Measurements from ENCODE around the gene CAMK1D.

Gene CAMK1D

GRCh38 chr10:12727832-12728215 lies 378.5 kb downstream of the CAMK1D start:
- H3K4me3 ChIP-seq (ENCODE audit: low read depth, low read length), result no peak overlapping the region
- ChIA-PET POLR2A (no interaction called here), CTCF (interaction anchor here (1.4 to 4.7 kb wide), 3 partner anchors 10 to 174 kb away, joined by 6 to 25 read pairs (median 8); no protein-coding TSS in a partner anchor)
- no peak for TF ChIP-seq CTCF (IDR thresholded peaks at IDR 0.05; ENCODE audit: insufficient read depth, low read length, missing control alignments)
- no peak for DNase-seq (ENCODE audit: low read depth, low spot score)

- TF ChIP-seq CTCF (IDR thresholded peaks at IDR 0.05; ENCODE audit: insufficient read depth, low read length, missing control alignments), result no peak
- no peak overlapping the region for H3K4me3 ChIP-seq (ENCODE audit: low read depth, low read length)
- POLR2A ChIA-PET, result no interaction called here
- no peak for DNase-seq (ENCODE audit: low read depth, low spot score)
- CTCF ChIA-PET, result interaction anchor here (2.2 to 4.7 kb wide), 2 partner anchors 17 to 174 kb away, joined by 8 to 25 read pairs; no protein-coding TSS in a partner anchor
Measured at GRCh38 chr10:12728494-12728893, 379.1 kb downstream of the CAMK1D start.

- no peak for DNase-seq (ENCODE audit: low read depth, low spot score)
- peak; percentile 10 for TF ChIP-seq CTCF (IDR thresholded peaks at IDR 0.05; ENCODE audit: insufficient read depth, low read length, missing control alignments)
- ChIA-PET CTCF (no interaction called here), POLR2A (no interaction called here)
- no peak overlapping the region for H3K4me3 ChIP-seq (ENCODE audit: low read depth, low read length)
Measured at GRCh38 chr10:12729885-12730284, 380.5 kb downstream of the CAMK1D start.

GRCh38 chr10:12730809-12731519 lies 381.6 kb downstream of the CAMK1D start:
- H3K4me3 ChIP-seq (ENCODE audit: low read depth, low read length), result no peak overlapping the region
- TF ChIP-seq CTCF (IDR thresholded peaks at IDR 0.05; ENCODE audit: insufficient read depth, low read length, missing control alignments), result no peak
- no peak for DNase-seq (ENCODE audit: low read depth, low spot score)
- CTCF ChIA-PET, result interaction anchor here (0.6 kb wide), 1 partner anchor 12 kb away, joined by 3 read pairs; no protein-coding TSS in a partner anchor
- POLR2A ChIA-PET, result no interaction called here

GRCh38 chr10:12733271-12733670 lies 383.9 kb downstream of the CAMK1D start:
- TF ChIP-seq CTCF (IDR thresholded peaks at IDR 0.05; ENCODE audit: insufficient read depth, low read length, missing control alignments), result no peak
- no peak for DNase-seq (ENCODE audit: low read depth, low spot score)
- H3K4me3 ChIP-seq (ENCODE audit: low read depth, low read length), result no peak overlapping the region
- ChIA-PET CTCF (no interaction called here), POLR2A (no interaction called here)

GRCh38 chr10:12735843-12736462 lies 386.6 kb downstream of the CAMK1D start:
- no peak overlapping the region for H3K4me3 ChIP-seq (ENCODE audit: low read depth, low read length)
- DNase-seq (ENCODE audit: low read depth, low spot score), result no peak
- ChIA-PET POLR2A (no interaction called here), CTCF (interaction anchor here (0.6 to 1.2 kb wide), 2 partner anchors 166 to 470 kb away, joined by 3 to 4 read pairs; no protein-coding TSS in a partner anchor)
- no peak for TF ChIP-seq CTCF (IDR thresholded peaks at IDR 0.05; ENCODE audit: insufficient read depth, low read length, missing control alignments)
